Activated gamma-delta T cell (primary cell): ENCODE measurements around the gene DDX56.

Experiments
- DNase-seq: peaks from one replicate; lab custom pipeline; 2025; lab: John Stamatoyannopoulos, UW
- total RNA-seq, 2 donors: gene quantifications; one replicate each; lab custom pipeline; 2026; lab: John Stamatoyannopoulos, UW

Gene DDX56, protein sequence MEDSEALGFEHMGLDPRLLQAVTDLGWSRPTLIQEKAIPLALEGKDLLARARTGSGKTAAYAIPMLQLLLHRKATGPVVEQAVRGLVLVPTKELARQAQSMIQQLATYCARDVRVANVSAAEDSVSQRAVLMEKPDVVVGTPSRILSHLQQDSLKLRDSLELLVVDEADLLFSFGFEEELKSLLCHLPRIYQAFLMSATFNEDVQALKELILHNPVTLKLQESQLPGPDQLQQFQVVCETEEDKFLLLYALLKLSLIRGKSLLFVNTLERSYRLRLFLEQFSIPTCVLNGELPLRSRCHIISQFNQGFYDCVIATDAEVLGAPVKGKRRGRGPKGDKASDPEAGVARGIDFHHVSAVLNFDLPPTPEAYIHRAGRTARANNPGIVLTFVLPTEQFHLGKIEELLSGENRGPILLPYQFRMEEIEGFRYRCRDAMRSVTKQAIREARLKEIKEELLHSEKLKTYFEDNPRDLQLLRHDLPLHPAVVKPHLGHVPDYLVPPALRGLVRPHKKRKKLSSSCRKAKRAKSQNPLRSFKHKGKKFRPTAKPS
- total RNA-seq: 101 to 123 reads per million in 2 donors

GRCh38 chr7:44573464-44574286 is at the start of gene DDX56:
Gene DDX56 (minus strand): TSS chr7:44573908. CDS start chr7:44573895, 13 bp downstream.
- peak; percentile 77 for DNase-seq

GRCh38 chr7:44622342-44623151 is 48.8 kb upstream of the DDX56 start:
- DNase-seq: no peak

DNA sequence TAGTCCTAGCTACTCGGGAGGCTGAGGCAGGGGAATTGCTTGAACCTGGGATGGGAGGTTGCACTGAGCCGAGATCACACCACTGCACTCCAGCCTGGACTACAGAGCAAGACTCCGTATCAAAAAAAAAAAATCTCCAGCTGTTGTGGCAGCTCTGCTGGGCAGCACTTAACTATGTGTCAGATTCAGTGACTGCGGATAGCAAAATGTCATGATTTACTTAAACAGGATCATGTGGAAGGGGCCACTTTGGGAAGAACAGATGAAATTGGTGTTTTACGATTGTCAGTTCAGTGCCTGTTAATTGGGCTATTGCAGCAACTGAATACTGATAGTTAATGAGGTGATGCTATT is 48.0 kb upstream of the DDX56 start:
- DNase-seq: no peak

- DNase-seq: no peak
Measured at GRCh38 chr7:44621034-44621749, 47.5 kb upstream of the DDX56 start.

DNA sequence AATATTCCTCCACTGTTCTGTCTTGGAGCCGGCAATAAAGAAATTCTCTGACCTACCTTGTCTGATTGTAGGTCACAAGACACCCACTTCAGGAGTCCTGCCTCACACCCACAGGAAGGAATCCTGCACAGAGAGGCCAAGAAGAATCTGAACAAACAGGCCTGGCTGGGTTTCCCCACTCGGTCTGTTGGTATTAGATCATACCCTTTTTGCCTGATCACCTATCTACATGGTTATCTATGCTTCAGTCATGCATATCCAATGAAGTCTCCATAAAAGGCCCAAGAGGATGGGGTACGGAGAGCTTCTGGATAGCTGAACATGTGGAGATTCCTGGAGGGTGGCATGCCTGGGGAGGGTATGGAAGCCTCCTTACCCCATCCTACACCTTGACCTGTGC is 45.0 kb upstream of the DDX56 start:
- no peak for DNase-seq

GRCh38 chr7:44618045-44618444 is 44.3 kb upstream of the DDX56 start:
- DNase-seq: no peak

GRCh38 chr7:44617225-44617890 is 43.6 kb upstream of the DDX56 start:
- DNase-seq: no peak

DNA sequence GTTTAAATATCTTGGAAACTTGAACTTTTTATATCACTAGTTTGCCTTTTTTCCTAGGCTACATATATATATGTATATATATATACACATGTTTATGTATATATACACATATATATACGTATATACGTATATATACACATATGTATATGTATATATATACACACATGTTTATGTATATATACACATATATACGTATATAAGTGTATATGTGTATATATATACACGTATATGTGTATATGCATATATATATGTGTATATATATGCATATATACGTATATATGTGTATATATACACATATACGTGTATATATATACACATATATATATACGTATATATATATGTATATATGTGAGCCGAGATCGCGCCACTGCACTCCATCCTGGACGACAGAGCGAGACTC is 42.8 kb upstream of the DDX56 start:
- no peak for DNase-seq

- DNase-seq: no peak
Measured at GRCh38 chr7:44615793-44616192, 42.1 kb upstream of the DDX56 start.

GRCh38 chr7:44615149-44615611 is 41.5 kb upstream of the DDX56 start:
- no peak for DNase-seq

DNA sequence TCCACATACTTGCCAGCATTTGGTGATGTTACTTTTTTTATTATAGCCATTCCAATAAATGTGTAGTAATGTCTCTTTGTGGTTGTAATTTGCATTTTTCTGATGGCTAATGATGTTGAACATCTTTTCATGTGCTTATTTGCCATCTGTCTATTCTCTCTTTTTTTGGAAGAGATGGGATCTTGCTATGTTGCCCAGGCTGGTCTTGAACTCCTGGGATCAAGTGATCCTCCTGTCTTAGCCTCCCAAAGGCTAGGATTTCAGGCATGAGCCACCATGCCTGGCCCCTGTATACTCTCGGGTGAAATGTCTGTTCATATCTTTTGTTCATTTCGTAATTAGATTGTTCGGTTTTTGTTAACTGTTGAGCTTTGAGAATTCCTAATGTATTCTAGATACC is 36.1 kb upstream of the DDX56 start:
- no peak for DNase-seq

GRCh38 chr7:44608916-44609648 is 35.4 kb upstream of the DDX56 start:
- peak; percentile 23 for DNase-seq

DNA sequence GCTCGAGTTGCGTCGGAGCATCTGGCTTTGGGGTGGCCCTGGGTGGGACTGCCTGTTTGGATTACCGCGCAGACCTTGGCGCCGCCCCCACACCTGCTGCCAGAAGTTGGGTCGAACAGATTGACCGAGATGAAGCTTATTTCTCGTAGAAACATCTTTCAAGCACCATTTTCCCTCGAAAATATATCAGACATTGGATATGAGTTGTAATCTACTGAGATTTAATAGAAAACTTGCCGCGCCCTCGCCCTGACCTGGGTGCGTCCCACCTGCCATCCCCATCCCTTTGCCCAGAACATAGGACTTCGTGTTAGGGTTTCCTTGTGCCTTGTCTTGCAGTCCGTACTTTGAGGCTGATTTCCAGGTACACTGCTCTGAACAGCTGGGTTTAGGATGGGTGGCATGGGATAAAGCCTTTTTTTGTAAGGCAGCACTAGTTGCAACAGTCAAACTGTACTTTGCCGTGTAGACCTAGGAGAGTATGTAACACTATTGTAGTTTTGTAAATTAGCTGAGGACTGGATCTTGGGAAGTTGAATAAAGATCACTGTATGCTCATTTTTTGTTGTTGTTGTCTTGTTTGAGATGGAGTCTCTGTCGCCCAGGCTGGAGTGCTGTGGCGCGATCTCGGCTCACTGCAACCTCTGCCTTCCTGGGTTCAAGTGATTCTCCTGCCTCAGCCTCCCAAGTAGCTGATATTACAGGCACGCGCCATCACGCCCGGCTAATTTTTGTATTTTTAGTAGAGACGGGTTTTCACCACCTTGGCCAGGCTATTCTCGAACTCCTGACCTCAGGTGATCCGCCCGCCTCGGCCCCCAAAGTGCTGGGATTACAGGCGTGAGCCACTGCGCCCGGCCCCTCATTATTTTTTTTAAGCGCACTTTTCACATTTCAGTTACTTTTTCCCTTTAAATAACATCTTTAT is 33.7 kb upstream of the DDX56 start:
- DNase-seq: no peak

- peak; percentile 99 for DNase-seq
Measured at GRCh38 chr7:44606341-44607140, 32.8 kb upstream of the DDX56 start, which contains the start of gene OGDH. Gene OGDH (plus strand): TSS chr7:44606627. CDS start chr7:44624344, 17,717 bp downstream.

DNA sequence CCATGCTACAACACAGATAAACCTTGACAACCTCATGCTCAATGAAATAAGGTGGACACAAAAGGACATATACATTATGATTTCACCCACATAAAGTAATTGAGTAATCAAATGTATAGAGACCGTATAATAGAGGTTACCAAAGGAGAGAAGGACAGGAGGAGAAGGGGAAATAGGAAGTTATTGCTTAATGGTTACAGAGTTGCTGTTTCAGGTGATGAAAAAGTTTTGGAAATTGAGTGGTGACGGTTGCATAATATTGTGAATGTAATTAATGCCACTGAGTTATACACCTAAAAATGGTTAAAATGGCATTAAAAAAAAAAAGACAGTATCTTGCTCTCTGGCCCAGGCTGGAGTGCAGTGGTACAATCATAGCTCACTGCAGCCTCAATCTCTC is 31.2 kb upstream of the DDX56 start:
- DNase-seq: no peak

DNA sequence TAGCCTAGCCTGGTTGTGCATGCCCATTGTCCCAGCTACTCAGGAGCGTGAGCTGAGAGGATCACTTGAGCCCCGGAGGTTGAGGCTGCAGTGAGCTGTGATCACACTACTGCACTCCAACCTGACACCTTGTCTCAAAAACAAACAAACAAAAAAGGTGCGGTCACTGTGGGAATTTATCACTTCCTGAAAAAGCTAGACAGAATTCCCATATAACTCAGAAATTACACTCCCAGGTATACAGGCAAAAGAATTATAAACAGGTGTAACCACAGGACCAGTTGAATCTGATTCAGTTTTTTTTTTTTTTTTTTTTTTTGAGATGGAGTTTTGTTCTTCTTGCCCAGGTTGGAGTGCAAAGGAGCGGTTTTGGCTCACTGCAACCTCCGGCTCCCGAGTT is 29.5 kb upstream of the DDX56 start:
- DNase-seq: no peak

DNA sequence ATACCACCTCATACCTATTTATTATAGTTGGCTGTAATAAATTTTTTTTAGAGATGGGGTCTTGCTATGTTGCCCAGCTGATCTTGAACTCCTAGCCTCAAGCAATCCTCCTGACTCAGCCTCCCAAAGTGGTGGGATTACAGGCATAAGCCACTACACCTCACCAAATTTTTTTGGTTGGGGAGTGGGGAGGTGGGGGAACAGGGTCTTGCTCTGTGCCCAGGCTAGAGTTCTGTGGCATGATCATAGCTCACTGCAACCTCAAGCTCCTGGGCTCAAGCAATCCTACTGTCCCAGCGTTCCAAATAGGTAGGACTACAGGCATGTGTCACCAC is 28.8 kb upstream of the DDX56 start:
- no peak for DNase-seq

GRCh38 chr7:44599222-44599621 is 25.5 kb upstream of the DDX56 start:
- DNase-seq: no peak
